Fibroblast of skin of back (primary cell): ENCODE results near the gene TSR3.

Source experiments
- DNase-seq: peaks from one replicate; pipeline ENCODE4 v3.0.0-alpha.2; 2013

Gene TSR3

GRCh38 chr16:1323296-1324239, 28.1 kb downstream of the TSR3 start:
- DNase-seq = no peak

- DNase-seq = no peak
Measured at GRCh38 chr16:1322407-1322806, 29.3 kb downstream of the TSR3 start.

GRCh38 chr16:1320658-1321240, 30.9 kb downstream of the TSR3 start:
- no peak for DNase-seq

- DNase-seq = no peak
Measured at GRCh38 chr16:1320097-1320496, 31.6 kb downstream of the TSR3 start.

GRCh38 chr16:1319041-1319440, 32.6 kb downstream of the TSR3 start:
- no peak for DNase-seq

- no peak for DNase-seq
Measured at GRCh38 chr16:1318268-1318545, 33.5 kb downstream of the TSR3 start.

GRCh38 chr16:1317479-1318267, 34.0 kb downstream of the TSR3 start:
- no peak for DNase-seq

- no peak for DNase-seq
Measured at GRCh38 chr16:1316033-1316405, 35.7 kb downstream of the TSR3 start.

GRCh38 chr16:1315081-1316032, 36.3 kb downstream of the TSR3 start:
- DNase-seq = no peak

GRCh38 chr16:1314399-1315068, 37.1 kb downstream of the TSR3 start:
- no peak for DNase-seq

GRCh38 chr16:1313721-1314369, 37.8 kb downstream of the TSR3 start:
- DNase-seq = no peak

GRCh38 chr16:1312903-1313302, 38.8 kb downstream of the TSR3 start:
- no peak for DNase-seq

GRCh38 chr16:1312467-1312816, 39.2 kb downstream of the TSR3 start:
- DNase-seq = no peak

- no peak for DNase-seq
Measured at GRCh38 chr16:1311738-1312466, 39.8 kb downstream of the TSR3 start.

- no peak for DNase-seq
Measured at GRCh38 chr16:1311212-1311737, 40.4 kb downstream of the TSR3 start.

- DNase-seq = peak; percentile 17
Measured at GRCh38 chr16:1310832-1311200, 40.9 kb downstream of the TSR3 start.

- DNase-seq = peak; percentile 18
Measured at GRCh38 chr16:1309888-1310831, 41.5 kb downstream of the TSR3 start.

GRCh38 chr16:1308977-1309885, 42.4 kb downstream of the TSR3 start, which contains the start of gene UBE2I:
Gene UBE2I (plus strand): TSS chr16:1309636. CDS start chr16:1314031, 4,395 bp downstream.
- DNase-seq = peak; percentile 98
